NCI-H2171 (cell line): Measurements from ENCODE around the gene PARS2.
A peak's percentile ranks its signal among the peaks of the same experiment; 100 is the strongest.

Source experiments
- DNase-seq: peaks from one replicate; lab custom pipeline; 2025; lab: John Stamatoyannopoulos, UW

Gene PARS2

DNA sequence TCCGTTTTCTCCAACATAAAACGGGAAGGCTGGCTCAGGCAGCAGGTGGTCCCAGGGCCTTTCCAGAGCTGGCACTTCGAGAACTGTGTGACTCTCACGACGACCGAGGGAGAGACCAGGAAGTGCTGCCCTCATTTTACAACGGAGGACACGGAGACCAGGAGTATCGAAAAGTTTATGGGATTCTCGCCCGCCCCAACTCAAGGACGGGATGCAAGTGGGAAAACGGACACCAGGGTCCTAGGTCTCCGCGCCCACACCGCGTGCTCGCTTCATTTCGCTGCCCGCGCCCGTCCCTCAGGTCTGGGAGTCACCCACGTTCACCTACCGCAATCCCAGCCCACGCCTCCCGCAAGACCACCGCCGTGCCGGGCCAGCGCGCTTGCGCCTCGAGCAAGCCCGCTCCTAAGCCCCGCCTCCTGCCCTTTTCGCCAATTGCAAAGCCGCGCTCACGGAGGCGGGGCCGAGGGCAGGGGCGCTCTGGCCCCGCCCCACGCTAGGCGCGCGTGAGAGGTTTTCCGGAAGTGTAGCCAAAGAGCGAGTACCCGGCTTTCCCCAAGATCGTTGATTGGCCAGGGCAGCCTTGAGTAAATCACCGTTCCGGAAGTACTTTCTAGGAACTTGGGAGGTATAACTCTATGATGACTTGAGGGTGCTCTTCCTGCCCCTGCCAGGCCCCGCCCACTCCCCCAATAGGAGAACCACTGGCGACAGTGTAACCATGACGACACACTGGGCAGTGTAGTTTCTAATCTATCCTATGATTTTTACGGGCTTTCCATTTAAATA is at the start of gene PARS2:
PARS2 (minus strand) TSS at position 391 of the 789 bp plus-strand sequence. CDS start 5,362 bp downstream, outside the sequence.
- peak; percentile 99 for DNase-seq

DNA sequence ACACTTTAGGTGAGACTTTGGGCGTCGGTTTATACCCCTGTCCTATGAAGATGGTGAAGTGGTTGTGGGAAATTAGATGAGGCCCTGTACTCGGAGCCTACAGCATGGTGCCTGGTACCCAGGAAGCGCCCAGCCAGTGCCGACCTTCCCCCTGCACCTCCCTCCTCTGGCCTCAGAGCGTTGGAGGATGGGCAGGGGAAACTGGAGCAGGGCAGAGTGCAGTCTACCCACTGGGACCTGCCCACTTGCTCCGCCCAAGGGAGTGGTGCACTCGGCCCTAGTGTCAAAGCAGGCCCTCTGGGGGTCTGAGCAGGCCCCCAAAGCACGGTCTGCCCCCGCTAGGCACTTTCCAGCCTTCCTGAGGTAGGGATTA is 49.8 kb upstream of the PARS2 start:
- no peak for DNase-seq

DNA sequence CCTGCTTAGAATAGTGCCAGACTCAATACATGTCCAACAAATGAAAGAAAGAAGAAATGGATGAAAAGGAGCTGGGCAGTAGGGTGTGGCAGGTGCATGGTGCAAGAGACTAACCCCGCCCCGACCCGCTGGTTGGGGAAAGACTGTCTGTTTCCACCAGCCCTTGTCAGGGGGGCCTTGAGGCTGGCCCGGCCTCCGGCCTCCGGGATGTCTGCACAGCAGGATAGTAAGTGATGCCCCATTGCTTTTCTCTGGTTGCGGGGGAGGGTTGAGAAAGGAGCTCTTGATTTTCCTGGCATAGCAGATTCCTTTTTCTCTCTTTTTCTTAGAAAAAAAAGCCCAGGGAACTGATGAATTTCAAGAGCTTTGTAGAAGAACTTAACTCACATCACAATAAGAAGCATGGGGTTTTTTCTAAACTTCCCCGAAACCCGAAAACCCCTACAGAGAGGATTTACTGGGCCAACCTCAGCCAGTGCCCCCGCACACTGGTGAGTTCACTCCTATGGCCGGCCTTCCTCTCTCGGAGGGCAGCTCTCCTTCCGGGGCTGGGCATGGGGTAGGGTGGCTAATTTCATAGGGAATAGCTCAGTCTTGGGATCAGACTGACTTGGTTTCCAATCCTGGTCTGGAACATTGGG is 49.3 kb upstream of the PARS2 start:
- DNase-seq, result no peak

DNA sequence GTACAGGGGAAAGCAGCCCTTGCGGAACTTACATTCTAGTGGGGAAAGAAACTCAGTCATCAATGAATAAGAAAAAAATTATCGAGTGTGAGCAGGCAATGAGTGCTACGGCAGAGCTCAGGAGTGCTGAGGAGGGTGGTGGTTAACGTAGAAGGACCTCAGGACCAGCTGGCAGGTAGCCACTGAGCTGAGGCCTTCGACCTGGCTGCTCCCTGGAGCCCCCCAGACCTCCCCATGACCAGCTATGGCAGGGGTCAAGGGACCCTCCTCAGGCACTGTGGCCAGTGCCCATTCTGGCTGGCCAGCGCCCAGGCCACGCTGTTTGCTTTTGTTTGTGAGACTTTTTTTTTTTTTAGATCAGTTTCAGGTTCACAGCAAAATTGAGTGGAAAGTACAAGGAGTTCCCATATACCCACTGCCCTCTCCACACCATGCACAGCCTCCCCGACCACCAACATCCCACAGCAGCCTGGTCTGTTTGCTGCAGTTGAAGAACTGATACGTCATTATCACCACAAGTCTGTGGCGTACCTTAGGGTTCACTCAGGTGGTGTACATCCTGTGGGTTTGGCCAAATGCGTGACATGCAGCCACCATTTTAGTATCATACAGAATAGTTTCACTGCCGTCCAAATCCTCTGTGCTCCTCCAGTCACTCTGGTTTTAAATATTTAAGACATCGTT is 48.6 kb upstream of the PARS2 start:
- DNase-seq, result no peak

DNA sequence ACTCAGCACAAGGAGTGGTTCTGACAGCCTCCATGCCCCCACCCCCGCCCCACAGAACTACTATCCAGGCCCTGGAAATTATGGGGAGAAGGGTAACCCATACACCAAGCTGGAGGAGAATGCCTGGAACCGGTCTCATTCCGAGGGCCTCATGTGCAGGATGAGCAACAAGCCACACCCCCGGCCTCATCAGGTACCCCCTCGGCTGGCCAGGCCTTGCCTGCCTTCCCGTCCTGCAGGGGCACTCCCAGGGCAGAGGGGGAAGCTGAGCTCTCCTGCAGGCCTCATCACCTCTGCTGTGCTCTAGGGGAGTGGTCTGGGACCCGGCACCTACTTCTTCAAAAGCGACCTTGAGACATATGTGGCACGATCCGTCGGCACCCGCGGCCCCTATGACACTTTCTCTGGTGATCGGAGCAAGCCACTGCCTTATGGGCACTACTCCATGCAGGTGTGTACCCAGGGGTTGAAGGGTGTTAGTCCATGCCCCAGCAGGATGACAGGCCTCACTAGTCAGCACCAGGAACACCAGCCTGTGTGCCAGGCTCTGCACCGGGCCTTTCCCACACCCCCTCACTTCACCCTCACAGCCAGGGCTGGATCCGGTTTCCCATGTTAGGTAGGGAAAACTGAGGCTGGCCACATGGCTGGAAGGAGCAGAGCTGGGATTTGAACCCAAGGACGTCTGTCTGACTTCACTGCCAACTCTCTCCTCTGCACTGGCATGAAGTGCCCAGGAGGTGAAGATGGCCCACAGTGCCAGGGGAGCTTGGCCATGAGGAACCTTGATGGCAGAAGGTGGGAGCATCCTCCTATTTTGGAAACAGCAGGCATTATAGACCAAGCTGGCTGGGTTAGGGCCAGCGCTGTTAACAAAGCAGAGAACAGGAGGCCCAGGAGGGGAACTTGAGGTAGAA is 47.7 kb upstream of the PARS2 start:
- DNase-seq, result no peak

DNA sequence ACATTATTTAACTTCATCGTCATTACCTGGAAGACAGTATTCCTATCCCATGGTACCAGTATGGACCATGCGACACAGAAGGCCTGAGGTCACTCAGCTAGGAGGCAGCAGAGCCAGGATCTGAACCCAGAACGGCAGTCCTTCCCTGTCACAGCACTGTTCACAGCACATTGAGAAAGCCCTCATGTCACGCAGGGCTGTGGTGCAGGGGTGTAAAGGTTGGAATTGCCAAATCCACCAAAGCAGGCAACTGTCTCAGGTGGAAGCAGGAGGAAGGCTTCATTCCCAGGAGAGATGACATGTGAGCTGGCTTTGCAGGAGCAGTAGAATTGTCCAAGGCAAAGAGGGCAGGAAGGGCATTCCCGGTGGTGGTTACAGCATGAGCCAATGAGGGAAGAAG is 46.7 kb upstream of the PARS2 start:
- DNase-seq, result no peak

DNA sequence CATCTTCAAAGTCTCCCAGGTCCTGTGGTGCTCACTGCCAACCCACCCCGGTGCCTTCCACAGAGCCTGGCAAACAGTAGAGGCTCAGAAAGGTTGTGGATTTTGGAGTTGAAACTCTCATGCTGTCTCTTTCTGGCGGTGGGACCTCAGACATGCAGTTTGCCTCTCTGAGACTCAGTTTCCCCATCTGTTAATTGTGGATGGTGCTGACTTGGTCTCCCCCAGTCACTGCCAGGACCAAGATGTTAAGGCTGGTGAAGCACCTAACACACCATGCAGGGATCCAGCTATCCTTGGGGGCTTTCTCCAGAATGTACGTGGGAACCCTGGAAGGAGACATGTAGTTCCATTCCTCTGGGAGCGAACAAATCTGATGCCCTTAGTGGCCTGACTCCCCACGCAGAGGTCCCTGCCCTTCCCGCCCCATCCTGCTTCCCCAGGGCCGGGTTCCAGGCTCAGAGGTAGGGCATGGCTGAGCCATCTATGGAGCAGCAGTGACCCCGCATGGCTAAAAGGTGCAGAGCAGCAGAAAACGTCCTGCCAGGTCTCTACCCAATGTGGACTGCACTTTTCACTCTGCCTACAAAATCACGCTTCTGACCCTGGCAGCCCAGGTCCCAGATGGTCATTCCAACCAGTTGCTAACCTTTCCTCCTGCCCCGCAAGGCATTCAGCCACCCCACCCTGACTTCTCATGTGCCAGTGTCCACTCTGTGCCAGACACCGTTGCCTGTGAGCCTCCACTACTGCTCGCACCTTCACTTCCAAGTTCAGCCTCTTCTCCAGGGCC is 46.0 kb upstream of the PARS2 start:
- peak; percentile 46 for DNase-seq

DNA sequence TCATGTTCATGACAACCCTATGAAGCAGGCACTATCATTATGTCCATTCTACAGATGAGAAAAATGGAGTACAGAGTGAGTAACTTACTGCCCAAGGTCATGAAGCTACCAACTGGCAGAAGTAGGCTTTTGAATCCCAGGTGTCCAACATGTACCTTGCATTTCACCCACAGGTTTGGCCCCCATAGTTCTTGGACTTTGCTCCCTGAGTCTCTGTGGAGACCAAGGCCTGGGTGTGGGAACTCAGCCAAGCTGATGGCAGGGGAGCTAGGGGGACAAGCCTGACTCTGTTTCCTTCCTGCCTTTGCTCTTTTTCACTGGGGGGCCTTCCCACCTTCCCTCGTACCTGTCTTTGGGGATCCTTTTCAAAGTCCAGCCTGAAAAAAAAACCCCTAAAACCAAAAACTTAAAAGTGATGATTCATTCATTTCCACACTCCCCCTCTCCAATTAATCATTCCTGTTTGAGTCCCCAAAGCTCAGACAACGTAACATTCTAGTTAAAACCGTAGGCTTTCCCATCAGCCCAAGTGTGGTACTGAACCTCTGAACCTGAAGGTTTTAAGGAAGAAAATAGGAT is 45.3 kb upstream of the PARS2 start:
- DNase-seq, result no peak

DNA sequence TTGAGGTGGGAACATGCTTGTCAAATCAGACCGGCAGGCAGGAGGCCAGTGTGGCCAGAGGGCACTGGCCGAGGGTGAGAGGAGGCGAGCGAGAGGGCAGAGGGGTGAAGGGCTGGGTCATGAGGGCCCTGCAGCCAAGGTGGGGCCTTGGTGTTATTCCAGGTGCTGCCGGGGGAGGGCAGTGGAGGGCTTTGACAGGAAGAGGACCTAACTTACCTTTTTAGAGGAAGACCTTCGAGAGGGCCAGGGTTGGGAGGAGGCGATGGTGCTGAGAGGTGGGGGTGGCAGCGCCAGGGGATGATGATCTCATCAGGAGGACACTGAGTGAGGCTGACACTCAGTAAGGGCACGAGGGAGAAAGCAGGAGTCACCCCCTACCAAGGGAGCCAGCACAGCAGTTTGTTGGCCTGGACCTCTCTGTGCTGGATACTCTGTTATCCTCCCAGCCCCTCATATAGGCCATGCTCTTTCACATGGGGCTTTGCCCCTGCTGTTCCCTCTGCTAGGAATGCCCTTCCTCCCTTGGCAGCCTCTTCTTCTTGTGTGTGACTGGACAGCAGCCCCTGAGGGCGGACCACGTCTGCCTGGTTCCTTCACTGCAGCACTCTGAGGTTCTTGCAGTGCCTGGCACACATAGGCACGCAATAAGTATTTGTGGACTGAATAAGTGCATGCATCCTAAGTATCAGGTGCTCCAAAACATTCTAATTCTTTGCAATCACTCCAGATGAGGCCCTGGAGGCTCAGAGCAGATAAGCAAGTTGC is 44.3 kb upstream of the PARS2 start:
- no peak for DNase-seq

DNA sequence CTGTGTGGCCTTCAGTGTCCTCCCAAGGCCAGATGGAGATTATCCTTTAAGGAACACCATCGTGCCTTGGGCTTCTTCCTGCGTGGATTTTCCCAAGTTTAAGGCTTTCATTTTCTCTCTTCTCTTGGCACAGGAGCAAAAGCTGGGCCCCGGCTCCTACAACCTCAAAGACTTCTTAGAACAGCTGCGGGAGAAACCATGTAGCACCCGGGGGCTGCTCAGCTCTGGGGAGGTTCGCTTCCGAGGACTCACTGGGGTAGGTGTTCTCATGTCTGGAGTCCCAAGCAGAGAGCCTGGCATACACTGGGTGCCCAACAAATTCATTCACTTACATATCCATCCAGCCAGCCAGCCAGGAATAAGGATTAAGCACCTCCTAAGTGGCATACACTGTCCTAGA is 43.4 kb upstream of the PARS2 start:
- DNase-seq, result no peak

DNA sequence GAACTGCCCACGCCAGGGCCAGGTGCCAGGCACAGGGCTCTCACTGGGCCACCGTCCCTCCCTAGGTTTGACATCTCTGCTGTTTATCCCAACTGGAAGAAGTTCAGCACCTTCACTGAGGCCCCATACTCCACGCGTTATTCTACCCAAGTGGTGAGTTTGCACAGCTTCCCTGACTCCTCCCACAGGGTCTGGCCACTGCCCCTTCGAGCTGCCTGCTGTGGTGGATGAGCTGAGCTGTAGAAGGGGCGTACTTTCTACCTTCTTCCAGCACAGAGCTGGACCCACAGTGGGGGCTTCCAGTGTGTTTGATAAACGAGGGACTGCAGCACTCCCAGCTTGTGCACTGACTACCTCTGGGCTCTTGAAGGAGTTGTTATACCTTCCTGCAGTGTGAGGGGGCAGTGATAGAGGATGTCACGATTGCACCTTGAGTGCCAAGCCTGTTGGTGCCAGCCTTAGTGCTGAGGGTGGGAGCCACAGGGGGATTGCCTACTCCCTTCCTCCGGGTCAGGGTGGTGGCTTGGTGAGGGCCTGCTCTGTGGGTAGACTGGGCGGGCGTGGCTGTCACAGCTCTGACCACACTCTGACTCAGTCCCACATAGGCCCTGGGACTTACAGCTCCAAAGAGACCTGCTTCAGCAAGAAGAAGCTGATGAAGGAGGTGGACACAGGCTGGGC is 42.7 kb upstream of the PARS2 start:
- no peak for DNase-seq

DNA sequence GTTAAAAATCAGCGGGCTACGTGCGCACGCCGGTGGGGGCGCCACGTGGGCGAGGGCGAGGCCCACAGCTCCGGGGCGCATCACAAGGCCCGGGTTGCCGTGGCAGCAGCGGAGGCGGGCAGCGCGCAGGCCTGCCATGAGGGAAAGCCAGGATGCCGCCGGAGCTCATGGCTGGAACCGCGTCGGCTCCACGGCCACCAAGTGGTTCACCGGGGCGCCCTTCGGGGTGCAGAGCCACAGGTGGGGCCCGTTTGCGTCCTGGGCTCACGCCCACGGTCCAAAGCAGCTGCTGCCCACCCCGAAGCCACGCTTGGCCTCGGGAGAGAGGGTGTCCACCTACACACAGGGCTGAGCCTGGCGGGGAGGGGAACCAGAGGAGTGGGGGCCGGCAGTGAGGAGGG is 41.7 kb upstream of the PARS2 start:
- no peak for DNase-seq

DNA sequence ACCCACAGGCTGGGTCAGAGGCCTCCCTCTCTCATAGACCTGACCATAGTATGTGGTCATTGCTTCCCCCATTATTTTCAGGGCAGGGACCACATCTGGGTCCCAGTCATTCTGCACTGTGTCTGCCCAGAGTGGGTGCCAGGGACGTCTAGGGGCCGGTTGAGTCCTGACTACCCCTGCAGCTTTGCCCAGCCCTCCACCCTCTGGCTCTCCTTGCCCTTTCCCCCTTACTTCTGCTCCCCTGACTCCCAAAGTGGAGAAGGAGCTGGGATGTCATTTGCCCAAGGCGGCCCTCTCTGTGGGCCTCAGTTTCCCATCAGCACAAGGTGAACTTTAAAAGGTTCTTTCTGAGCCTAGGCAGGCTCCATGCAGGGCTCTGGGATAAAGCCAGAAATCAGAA is 41.1 kb upstream of the PARS2 start:
- DNase-seq, result no peak

DNA sequence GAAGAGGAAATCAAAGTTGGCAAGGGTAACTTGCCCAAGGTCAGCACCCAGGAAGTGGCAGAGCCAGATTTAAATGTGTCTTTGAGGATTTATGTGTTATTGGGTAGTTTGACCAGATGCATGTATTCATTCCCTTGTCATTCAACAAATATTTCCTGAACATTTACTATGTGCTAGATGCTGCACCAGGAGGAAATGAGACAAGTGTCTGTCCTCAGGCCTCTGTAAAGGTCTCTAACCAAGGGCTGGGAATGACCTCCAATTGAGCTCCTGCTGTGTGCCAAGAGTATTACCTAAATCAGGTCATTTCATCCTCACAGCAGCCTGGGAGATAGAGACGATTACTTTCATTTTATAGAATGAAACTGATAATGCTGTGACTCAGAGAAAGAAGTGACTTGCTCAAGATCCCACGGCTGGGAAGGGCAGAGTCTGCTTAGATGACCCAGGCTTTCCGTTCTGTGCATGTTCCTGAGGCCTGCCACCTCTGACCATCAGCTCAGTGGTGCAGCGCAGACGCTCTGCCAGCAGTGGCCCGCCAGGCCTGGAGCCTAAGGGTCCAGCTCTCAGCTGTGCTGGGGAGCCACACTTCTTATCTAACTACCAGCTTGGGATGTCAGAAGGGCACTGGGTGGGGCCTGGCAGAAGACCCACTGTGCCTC is 40.3 kb upstream of the PARS2 start:
- DNase-seq, result no peak

DNA sequence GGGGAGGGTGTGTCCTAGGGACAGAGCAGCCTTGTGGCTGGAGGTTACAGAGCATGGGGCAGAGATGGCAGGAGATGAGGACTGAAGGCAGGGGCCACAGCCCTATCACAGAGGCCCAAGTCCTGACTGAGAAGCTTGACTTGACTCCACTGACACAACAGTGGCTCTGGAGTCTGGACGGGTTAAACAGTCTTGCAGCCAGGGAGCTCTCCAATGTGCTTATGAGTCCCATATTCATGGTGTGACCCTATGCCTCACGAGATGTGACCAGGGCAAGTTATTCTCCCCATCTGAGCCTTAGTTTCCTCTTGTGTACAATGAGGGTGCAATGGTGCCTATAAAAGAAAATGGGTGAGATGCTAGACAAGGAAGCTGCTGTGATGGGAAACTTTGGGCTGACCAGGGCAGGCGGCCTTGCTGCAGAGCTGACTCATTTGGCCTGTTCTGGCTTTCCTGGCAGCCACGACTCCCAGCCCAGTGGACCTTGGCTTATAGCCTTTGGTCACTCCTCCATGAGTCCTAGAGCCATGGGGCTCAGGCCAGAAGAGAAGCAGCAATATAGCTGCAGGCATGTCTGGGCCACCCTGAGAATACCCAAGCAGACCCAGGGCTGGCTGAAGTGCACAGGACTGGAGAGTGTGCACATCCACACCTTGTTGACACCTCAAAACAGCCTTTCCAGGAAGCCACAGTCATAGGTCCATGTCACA is 39.6 kb upstream of the PARS2 start:
- DNase-seq, result no peak

DNA sequence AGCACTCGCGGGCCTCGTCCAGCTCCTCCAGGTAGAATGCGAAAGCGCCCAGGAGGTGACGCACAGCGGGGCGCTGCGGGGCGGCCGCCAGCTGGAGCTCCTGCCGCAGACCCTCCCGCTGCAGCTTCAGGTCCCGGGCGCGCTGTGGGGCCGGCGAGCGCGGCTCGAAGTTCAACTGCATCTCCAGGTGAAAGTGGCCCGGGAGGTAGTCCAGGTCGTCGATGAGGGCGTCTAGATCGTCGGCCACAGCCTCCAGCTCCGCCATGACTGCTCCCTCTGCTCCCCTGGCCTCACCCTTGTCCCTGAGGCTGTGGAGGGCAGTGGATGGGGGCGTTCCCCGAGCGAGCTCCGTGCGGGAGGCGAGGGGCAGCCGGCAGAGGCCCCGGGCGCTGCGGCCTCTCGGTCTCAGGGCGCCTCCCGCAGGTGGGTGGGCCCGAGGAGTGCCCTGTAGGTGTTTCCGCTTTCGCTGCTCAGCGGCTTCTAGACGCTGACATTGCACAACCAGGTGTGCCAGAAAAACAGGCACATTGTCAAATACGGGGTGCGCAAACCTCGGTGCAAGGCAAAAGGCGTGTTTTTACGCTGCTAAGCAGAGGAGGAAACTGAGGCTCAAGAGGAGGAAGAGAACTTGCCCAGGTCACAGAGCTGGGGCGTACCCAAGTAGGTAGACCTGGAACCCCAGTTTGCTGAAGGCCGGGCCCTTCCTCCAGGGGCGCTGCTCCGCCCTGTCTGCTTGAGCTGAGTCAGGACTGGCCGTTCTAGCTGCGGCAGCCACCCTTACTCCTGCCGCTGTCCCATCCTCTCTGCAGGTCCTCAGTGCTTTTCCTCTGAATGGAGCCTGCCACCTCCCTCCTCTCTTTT is 36.8 kb upstream of the PARS2 start, which contains the start of gene TTC22:
TTC22 (minus strand) TSS at position 425 of the 861 bp plus-strand sequence; CDS start at position 265, 160 bp downstream.
- no peak for DNase-seq
